Measurements from ENCODE around the gene RARB. TPM values are rescaled to one million over a fixed set of nuclear protein-coding genes. Genes with fewer than 3 reads are reported as not detected.
A peak's percentile ranks its signal among the peaks of the same experiment; 100 is the strongest.

The RARB gene
- total and polyA plus RNA-seq, 2 of the 13 experiments (the other 11 are each of a cell fraction or from before 2014, with no cell fraction given) = 0.16 TPM; not detected in 1

- no peak for TF ChIP-seq ZNF468 (CRISPR knock-in tag; IDR thresholded peaks at IDR 0.05)
- no peak for TF ChIP-seq ZSCAN12 (CRISPR knock-in tag; IDR thresholded peaks at IDR 0.05)
- TF ChIP-seq AGO1 (IDR thresholded peaks at IDR 0.05; ENCODE audit: low read depth, low read length, poor library complexity, severe bottlenecking) = no peak
- TF ChIP-seq ZNF276 (CRISPR knock-in tag; IDR thresholded peaks at IDR 0.05; ENCODE audit: low read depth) = no peak
- no peak for TF ChIP-seq CREM (IDR thresholded peaks at IDR 0.05)
- no peak for TF ChIP-seq CREM (CRISPR knock-in tag; IDR thresholded peaks at IDR 0.05)
- no peak for TF ChIP-seq PATZ1 (CRISPR knock-in tag; IDR thresholded peaks at IDR 0.05)
- no peak for TF ChIP-seq ZIK1 (CRISPR knock-in tag; IDR thresholded peaks at IDR 0.05; ENCODE audit: borderline replicate concordance, low read depth)
- TF ChIP-seq FOSL2 (CRISPR knock-in tag; IDR thresholded peaks at IDR 0.05) = peak; percentile 91
- TF ChIP-seq ZNF292 (CRISPR knock-in tag; IDR thresholded peaks at IDR 0.05; ENCODE audit: borderline replicate concordance, low read depth) = no peak
- TF ChIP-seq CENPT (CRISPR knock-in tag; IDR thresholded peaks at IDR 0.05; ENCODE audit: low read depth) = no peak
- TF ChIP-seq ZNF709 (CRISPR knock-in tag; IDR thresholded peaks at IDR 0.05) = no peak
- no peak for TF ChIP-seq KLF13 (CRISPR knock-in tag; IDR thresholded peaks at IDR 0.05)
- TF ChIP-seq PAXIP1 (CRISPR knock-in tag; conservative IDR thresholded peaks at IDR 0.05) = no peak
- no peak for TF ChIP-seq ZNF660 (CRISPR knock-in tag; IDR thresholded peaks at IDR 0.05; ENCODE audit: borderline replicate concordance, low read depth)
- TF ChIP-seq JDP2 (CRISPR knock-in tag; IDR thresholded peaks at IDR 0.05; ENCODE audit: borderline replicate concordance) = no peak
- peak; percentile 69; the same call in 1 of the 2 replicates for TF ChIP-seq HMG20A (CRISPR knock-in tag; IDR thresholded peaks at IDR 0.05; ENCODE audit: borderline replicate concordance)
- no peak for TF ChIP-seq ZMAT5 (CRISPR knock-in tag; IDR thresholded peaks at IDR 0.05; ENCODE audit: borderline replicate concordance, low read depth)
- no peak for TF ChIP-seq ZBTB3 (CRISPR knock-in tag; IDR thresholded peaks at IDR 0.05; ENCODE audit: borderline replicate concordance, low read depth)
- no peak for TF ChIP-seq ZNF781 (CRISPR knock-in tag; IDR thresholded peaks at IDR 0.05; ENCODE audit: borderline replicate concordance, not compliant biosample characterization)
- TF ChIP-seq CHD2 (IDR thresholded peaks at IDR 0.05; ENCODE audit: low read depth, low read length) = no peak
- no peak for TF ChIP-seq ZNF616 (CRISPR knock-in tag; IDR thresholded peaks at IDR 0.05; ENCODE audit: low read depth)
- TF ChIP-seq NR1H2 (CRISPR knock-in tag; IDR thresholded peaks at IDR 0.05; ENCODE audit: borderline replicate concordance, low read depth) = no peak
- TF ChIP-seq YEATS4 (CRISPR knock-in tag; IDR thresholded peaks at IDR 0.05; ENCODE audit: borderline replicate concordance) = no peak
These were observed 154.2 kb downstream of the RARB start (continued) for GRCh38 chr3:25582242-25582641.

All from HepG2 (cell line).